ENCODE results near the gene COA1. TPM values are rescaled to one million over a fixed set of nuclear protein-coding genes. Genes with fewer than 3 reads are reported as not detected.

The COA1 gene
- total RNA-seq, 1 donor from 2014 or later: 192 TPM

DNA sequence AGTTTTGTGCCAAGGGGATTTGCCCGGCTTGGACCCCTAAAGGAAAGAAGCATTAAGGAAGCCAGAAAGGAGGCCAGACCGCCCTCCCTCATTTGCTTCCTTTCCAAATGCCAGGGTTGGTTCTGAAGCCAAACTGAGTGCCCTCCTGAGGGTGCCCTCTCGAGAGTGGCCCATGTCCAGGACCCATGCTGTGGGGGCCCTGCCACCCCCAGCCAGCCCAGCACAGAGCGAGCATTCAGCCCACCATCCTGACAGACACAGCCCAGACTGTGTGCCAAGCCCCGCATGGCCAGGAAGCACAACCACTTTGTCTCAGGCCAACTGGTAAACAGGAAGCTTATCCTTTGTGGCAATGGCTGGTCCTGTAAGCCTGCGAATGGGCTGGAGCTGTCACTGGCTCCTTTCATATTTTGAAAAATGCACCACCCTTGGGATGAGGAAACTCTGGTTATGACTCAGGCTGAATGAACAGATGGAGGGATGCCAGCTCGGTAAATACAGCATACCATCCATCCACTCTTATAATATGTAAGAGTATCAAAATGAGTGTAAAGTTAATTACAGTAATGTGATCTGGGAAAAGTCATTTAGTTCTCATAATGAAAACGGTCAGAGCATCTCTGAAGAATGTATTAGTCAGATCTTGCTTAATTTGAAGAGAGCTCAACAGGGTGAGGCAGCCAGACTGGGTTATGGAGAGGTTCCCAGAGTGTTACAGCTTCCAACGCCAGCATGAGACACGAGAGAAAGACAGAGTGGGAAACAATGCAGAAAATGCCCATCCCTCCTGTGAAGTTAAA, 81.5 kb downstream of the COA1 start:
- peaks cover 69% of the 10 kb centered on the region for H3K4me1 Mint-ChIP-seq

GRCh38 chr7:43647339-43647672, 82.0 kb downstream of the COA1 start:
- Histone ChIP-seq H3K4me2 (peak overlapping the region; percentile 41), H3K27me3 (no peaks in the 10 kb centered on the region), H2AFZ (replicated peaks) (no peak overlapping the region), H3K9me3 (ENCODE audit: low read depth) (no peaks in the 10 kb centered on the region), H3F3A (ENCODE audit: low read depth) (peaks cover 11% of the 10 kb centered on the region), H3K9ac (no peak overlapping the region), H3K79me2 (ENCODE audit: low read depth) (peaks cover 42% of the 10 kb centered on the region), H3K4me1 (peaks cover 23% of the 10 kb centered on the region), H3K36me3 (no peaks in the 10 kb centered on the region), H4K20me1 (ENCODE audit: low read depth) (peaks cover 52% of the 10 kb centered on the region), H3K27ac (peak overlapping the region; percentile 77), H3K4me3 (no peak overlapping the region)
- Mint-ChIP-seq H3K4me1 (peaks cover 69% of the 10 kb centered on the region), H3K9me3 (no peaks in the 10 kb centered on the region), H3K27ac (peak overlapping the region; percentile 96), H3K27me3 (ENCODE audit: insufficient read depth, low read depth) (peaks cover 9% of the 10 kb centered on the region), H3K4me3 (peak overlapping the region; percentile 72), H3K36me3 (peaks cover 34% of the 10 kb centered on the region)
- TF ChIP-seq CTCF (IDR thresholded peaks at IDR 0.05): no peak
- TF ChIP-seq EZH2phosphoT487 (IDR thresholded peaks at IDR 0.05): no peak
- no peak for TF ChIP-seq EZH2 (IDR thresholded peaks at IDR 0.05)
- DNase-seq (ENCODE audit: low spot score): peak; percentile 72

More for the DNA sequence above, 81.5 kb downstream of the COA1 start:
- Histone ChIP-seq H2AFZ (replicated peaks) (no peak overlapping the region), H3K4me1 (peaks cover 23% of the 10 kb centered on the region), H4K20me1 (ENCODE audit: low read depth) (peaks cover 52% of the 10 kb centered on the region), H3K27me3 (no peaks in the 10 kb centered on the region), H3K9ac (no peak overlapping the region), H3K27ac (peak overlapping the region; percentile 77), H3K4me3 (no peak overlapping the region), H3K9me3 (ENCODE audit: low read depth) (no peaks in the 10 kb centered on the region), H3K79me2 (ENCODE audit: low read depth) (peaks cover 47% of the 10 kb centered on the region), H3K4me2 (peak overlapping the region; percentile 41), H3F3A (ENCODE audit: low read depth) (peaks cover 11% of the 10 kb centered on the region), H3K36me3 (no peaks in the 10 kb centered on the region)
- peaks cover 2% of the 10 kb centered on the region for H3K9me3 Mint-ChIP-seq
- H3K27me3 Mint-ChIP-seq (ENCODE audit: insufficient read depth, low read depth): peaks cover 9% of the 10 kb centered on the region
- H3K36me3 Mint-ChIP-seq: peaks cover 32% of the 10 kb centered on the region
- no peak for TF ChIP-seq EZH2 (IDR thresholded peaks at IDR 0.05)
- TF ChIP-seq EZH2phosphoT487 (IDR thresholded peaks at IDR 0.05): no peak
- TF ChIP-seq CTCF (IDR thresholded peaks at IDR 0.05): no peak
- peak overlapping the region; percentile 96 for H3K27ac Mint-ChIP-seq
- no peak for DNase-seq (ENCODE audit: low spot score)
- peak overlapping the region; percentile 72 for H3K4me3 Mint-ChIP-seq

DNA sequence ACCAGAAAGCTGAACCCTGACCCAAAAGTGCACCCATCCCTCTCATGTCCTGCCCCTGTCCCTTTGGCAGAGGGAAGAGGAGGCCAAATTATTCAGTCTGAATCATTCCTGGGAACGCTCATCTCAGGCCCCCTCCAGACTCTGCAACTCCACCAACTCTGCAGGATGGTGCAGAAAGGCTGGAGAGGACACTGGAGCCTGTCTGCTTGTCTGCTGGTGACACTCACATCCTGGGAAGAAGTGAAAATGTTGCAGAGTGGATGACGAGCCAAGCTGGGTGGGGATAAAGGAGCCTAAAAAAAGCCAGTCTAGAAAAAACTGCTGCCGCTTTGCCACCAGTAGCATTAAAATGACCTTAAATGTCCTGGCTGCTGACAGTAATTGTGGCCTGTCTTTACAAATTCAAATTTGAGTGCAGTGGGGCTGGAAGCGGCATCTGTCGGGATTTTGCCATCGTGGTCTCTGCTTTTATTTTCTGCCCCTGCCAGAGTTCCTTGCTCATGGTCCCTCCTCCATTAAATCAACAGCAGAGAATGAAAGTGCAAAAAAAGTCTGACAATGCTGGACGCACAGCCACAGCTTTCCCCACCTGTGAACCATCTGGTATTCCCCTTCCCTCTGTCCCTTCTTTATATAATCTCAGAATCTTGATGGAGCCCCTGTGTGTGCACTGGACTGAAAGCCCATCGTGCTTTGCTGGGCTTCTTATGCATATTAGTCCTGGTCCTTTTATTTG, 82.6 kb downstream of the COA1 start:
- H3K4me3 ChIP-seq: no peak overlapping the region
- peaks cover 36% of the 10 kb centered on the region for H3K79me2 ChIP-seq (ENCODE audit: low read depth)
- H3K4me1 ChIP-seq: peaks cover 23% of the 10 kb centered on the region
- no peak overlapping the region for H3K9ac ChIP-seq
- H3K36me3 Mint-ChIP-seq: peaks cover 34% of the 10 kb centered on the region
- H4K20me1 ChIP-seq (ENCODE audit: low read depth): peaks cover 52% of the 10 kb centered on the region
- H3K27me3 ChIP-seq: no peaks in the 10 kb centered on the region
- H3K4me2 ChIP-seq: peak overlapping the region; percentile 41
- H3F3A ChIP-seq (ENCODE audit: low read depth): peaks cover 11% of the 10 kb centered on the region
- no peaks in the 10 kb centered on the region for H3K9me3 Mint-ChIP-seq
- H3K9me3 ChIP-seq (ENCODE audit: low read depth): no peaks in the 10 kb centered on the region
- peak overlapping the region; percentile 96 for H3K27ac Mint-ChIP-seq
- no peaks in the 10 kb centered on the region for H3K36me3 ChIP-seq
- DNase-seq (ENCODE audit: low spot score): no peak
- no peak for TF ChIP-seq CTCF (IDR thresholded peaks at IDR 0.05)
- TF ChIP-seq EZH2 (IDR thresholded peaks at IDR 0.05): no peak
- TF ChIP-seq EZH2phosphoT487 (IDR thresholded peaks at IDR 0.05): no peak
- peak overlapping the region; percentile 77 for H3K27ac ChIP-seq
- peak overlapping the region; percentile 72 for H3K4me3 Mint-ChIP-seq
- H3K27me3 Mint-ChIP-seq (ENCODE audit: insufficient read depth, low read depth): peaks cover 9% of the 10 kb centered on the region
- H3K4me1 Mint-ChIP-seq: peaks cover 65% of the 10 kb centered on the region
- H2AFZ ChIP-seq (replicated peaks): no peak overlapping the region
